ENCODE measurements around the gene ARL4A. TPM values are rescaled to one million over a fixed set of nuclear protein-coding genes. Genes with fewer than 3 reads are reported as not detected.

The ARL4A gene
- total and polyA plus RNA-seq, 2 donors (not counting 3 experiments of a cell fraction or from before 2014, with no cell fraction given), result 34.1 to 43.2 TPM

DNA sequence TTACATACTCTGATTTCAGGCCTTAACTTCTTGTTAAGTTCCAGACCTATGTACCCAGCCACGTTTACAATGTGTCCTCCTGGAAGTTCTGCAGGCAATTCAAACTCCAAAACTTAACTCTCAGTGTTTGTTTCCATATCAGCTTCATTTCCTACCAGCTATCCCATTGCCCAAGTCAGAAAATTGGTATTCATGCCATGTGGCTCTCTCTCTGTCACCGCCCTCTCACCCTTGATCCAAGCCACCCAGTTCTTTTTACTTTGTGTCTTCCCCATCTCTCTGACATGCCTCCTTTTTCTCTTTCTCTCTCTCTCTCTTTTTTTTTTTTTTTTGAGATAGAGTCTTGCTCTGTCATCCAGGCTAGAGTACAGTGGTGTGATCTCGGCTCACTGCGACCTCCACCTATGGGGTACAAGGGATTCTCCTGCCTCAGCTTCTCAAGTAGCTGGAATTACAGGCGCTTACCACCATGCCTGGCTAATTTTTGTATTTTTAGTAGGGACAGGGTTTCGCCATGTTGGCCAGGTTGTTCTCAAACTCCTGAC, 33.9 kb downstream of the ARL4A start:
- no TSS peak for BruUV-seq (replicated peaks)
- TF ChIP-seq, protein P1, sequence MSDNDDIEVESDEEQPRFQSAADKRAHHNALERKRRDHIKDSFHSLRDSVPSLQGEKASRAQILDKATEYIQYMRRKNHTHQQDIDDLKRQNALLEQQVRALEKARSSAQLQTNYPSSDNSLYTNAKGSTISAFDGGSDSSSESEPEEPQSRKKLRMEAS (IDR thresholded peaks at IDR 0.05; ENCODE audit: insufficient read depth, insufficient read length), result no peak
- TF ChIP-seq, protein P2, sequence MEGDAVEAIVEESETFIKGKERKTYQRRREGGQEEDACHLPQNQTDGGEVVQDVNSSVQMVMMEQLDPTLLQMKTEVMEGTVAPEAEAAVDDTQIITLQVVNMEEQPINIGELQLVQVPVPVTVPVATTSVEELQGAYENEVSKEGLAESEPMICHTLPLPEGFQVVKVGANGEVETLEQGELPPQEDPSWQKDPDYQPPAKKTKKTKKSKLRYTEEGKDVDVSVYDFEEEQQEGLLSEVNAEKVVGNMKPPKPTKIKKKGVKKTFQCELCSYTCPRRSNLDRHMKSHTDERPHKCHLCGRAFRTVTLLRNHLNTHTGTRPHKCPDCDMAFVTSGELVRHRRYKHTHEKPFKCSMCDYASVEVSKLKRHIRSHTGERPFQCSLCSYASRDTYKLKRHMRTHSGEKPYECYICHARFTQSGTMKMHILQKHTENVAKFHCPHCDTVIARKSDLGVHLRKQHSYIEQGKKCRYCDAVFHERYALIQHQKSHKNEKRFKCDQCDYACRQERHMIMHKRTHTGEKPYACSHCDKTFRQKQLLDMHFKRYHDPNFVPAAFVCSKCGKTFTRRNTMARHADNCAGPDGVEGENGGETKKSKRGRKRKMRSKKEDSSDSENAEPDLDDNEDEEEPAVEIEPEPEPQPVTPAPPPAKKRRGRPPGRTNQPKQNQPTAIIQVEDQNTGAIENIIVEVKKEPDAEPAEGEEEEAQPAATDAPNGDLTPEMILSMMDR (IDR thresholded peaks at IDR 0.05; ENCODE audit: extremely low read depth in 1 of 2, insufficient read depth in 1 of 2, low read depth in 1 of 2, low read length in 2 of 2), result no peak
- TF ChIP-seq JUN (IDR thresholded peaks at IDR 0.05; ENCODE audit: borderline replicate concordance, insufficient read depth, insufficient read length, low read depth), result no peak
- TF ChIP-seq FOS (IDR thresholded peaks at IDR 0.05; ENCODE audit: borderline replicate concordance, insufficient read depth, low read length), result no peak
- no peak for TF ChIP-seq EZH2 (IDR thresholded peaks at IDR 0.05; ENCODE audit: borderline replicate concordance, low read depth, low read length, severe bottlenecking)
- no peak for TF ChIP-seq POLR2AphosphoS5 (IDR thresholded peaks at IDR 0.05; ENCODE audit: insufficient read depth, low read depth, low read length)
- TF ChIP-seq GATA2 (IDR thresholded peaks at IDR 0.05; ENCODE audit: insufficient read depth, insufficient read length, low read depth, low read length), result no peak
- no peak for TF ChIP-seq MYC (IDR thresholded peaks at IDR 0.05; ENCODE audit: low read depth, low read length)
- no peak for TF ChIP-seq POLR2A (IDR thresholded peaks at IDR 0.05; ENCODE audit: low read depth, low read length)
- intact Hi-C loops (cut with micrococcal nuclease) (no loop called here), dilution Hi-C loops (cut with MboI; ENCODE audit: extremely low pct_ligation_motif_present, low sequenced_read_pairs) (no loop called here)
- no peaks in the 10 kb centered on the region for H3K79me2 ChIP-seq (ENCODE audit: control insufficient read depth, insufficient read depth, low read length)
- no peak overlapping the region for H3K4me2 ChIP-seq (ENCODE audit: insufficient read depth, low read length)
- H2AFZ ChIP-seq (ENCODE audit: low read depth, low read length), result no peak overlapping the region
- H3K9me1 ChIP-seq (replicated peaks; ENCODE audit: control insufficient read depth, extremely low read depth, insufficient read depth, low read length), result no peaks in the 10 kb centered on the region
- no peaks in the 10 kb centered on the region for H3K36me3 ChIP-seq (ENCODE audit: control insufficient read depth in 2 of 2, extremely low read depth in 1 of 2, insufficient read depth in 2 of 2, low read length in 2 of 2)
- H3K27ac ChIP-seq (ENCODE audit: insufficient read depth, low read depth, low read length), result no peak overlapping the region
- H3K9me3 ChIP-seq (replicated peaks; ENCODE audit: control insufficient read depth, insufficient read depth, low read length), result no peaks in the 10 kb centered on the region
- H3K4me1 ChIP-seq (ENCODE audit: control insufficient read depth, extremely low read depth, insufficient read depth, low read length), result peaks cover 27% of the 10 kb centered on the region
- H4K20me1 ChIP-seq (replicated peaks; ENCODE audit: control insufficient read depth, extremely low read depth, insufficient read depth, low read length), result no peaks in the 10 kb centered on the region
- ChIA-PET CTCF (no interaction called here), POLR2A (no interaction called here)
- DNase-seq (ENCODE audit: low read depth, low spot score) (no peak), FAIRE-seq (no peak)
- no peak overlapping the region for H3K4me3 ChIP-seq (replicated peaks in 1 of 3; ENCODE audit: insufficient read depth in 1 of 3, low read depth in 1 of 3, low read length in 3 of 3)
- no peak overlapping the region for H3K9ac ChIP-seq (replicated peaks; ENCODE audit: extremely low read depth, insufficient read depth, low read length)
- H3K27me3 ChIP-seq (ENCODE audit: control insufficient read depth in 2 of 2, insufficient read depth in 2 of 2, low read length in 2 of 2), result no peaks in the 10 kb centered on the region
